Endodermal cell (in vitro differentiated cells): ENCODE measurements around the gene LDLRAD2. TPM values are rescaled to one million over a fixed set of nuclear protein-coding genes. Genes with fewer than 3 reads are reported as not detected.

ENCODE experiments used
- DNase-seq: peaks from one replicate; pipeline ENCODE4 v3.0.0-alpha.2; 2017
- H3K27ac ChIP-seq: 2 replicates; pipeline ENCODE4 v1.5.1; 2013; ENCODE audit warnings: mild to moderate bottlenecking, low read depth, low read length, moderate library complexity
- H3K27me3 ChIP-seq: 2 replicates; pipeline ENCODE4 v1.6.1; 2013; ENCODE audit warnings: mild to moderate bottlenecking, low read length, moderate library complexity; ENCODE audit not compliant: insufficient read depth, control insufficient read depth, poor library complexity, severe bottlenecking
- H3K36me3 ChIP-seq: 2 replicates; pipeline ENCODE4 v1.7.0; 2013; ENCODE audit warnings: mild to moderate bottlenecking, low read length, moderate library complexity; ENCODE audit not compliant: control insufficient read depth, insufficient read depth
- H3K4me1 ChIP-seq: one replicate; pipeline ENCODE4 v1.7.0; 2013; ENCODE audit warnings: low read length; ENCODE audit not compliant: control insufficient read depth, insufficient read depth
- H3K4me3 ChIP-seq: 2 replicates; pipeline ENCODE4 v1.5.1; 2013; ENCODE audit warnings: mild to moderate bottlenecking, low read length, moderate library complexity
- H3K9ac ChIP-seq: 2 replicates; pipeline ENCODE4 v1.6.1; 2013; ENCODE audit warnings: mild to moderate bottlenecking, low read length, moderate library complexity; ENCODE audit not compliant: poor library complexity, severe bottlenecking; ENCODE audit errors: extremely low read depth
- H3K9me3 ChIP-seq: 2 replicates; pipeline ENCODE4 v1.6.1; 2013; ENCODE audit warnings: mild to moderate bottlenecking, low read length, moderate library complexity; ENCODE audit not compliant: control insufficient read depth
- H3K27ac Mint-ChIP-seq: 2 replicates; pipeline ENCODE4 v1.8.0; 2020; ENCODE audit warnings: mixed read lengths
- H3K27me3 Mint-ChIP-seq: 2 replicates; pipeline ENCODE4 v1.8.0; 2021; ENCODE audit warnings: mild to moderate bottlenecking, mixed read lengths; ENCODE audit not compliant: insufficient read depth
- H3K36me3 Mint-ChIP-seq: 2 replicates; pipeline ENCODE4 v1.8.0; 2020; ENCODE audit warnings: low read depth, mixed read lengths
- H3K4me1 Mint-ChIP-seq: 2 replicates; pipeline ENCODE4 v1.8.0; 2020; ENCODE audit warnings: mixed read lengths
- H3K4me3 Mint-ChIP-seq: 2 replicates; pipeline ENCODE4 v1.8.0; 2020; ENCODE audit warnings: mild to moderate bottlenecking, moderate library complexity, mixed read lengths
- H3K9me3 Mint-ChIP-seq: 2 replicates; pipeline ENCODE4 v1.8.0; 2020; ENCODE audit warnings: mild to moderate bottlenecking, mixed read lengths
- WGBS, 2 experiments: methylation state at CpG; one replicate each; pipeline versions ENCODE4 v1.1.5 to v1.1.7; 2013; ENCODE audit warnings: missing lambda C conversion rate in 2 of 2, mixed read lengths in 1 of 2; ENCODE audit not compliant: insufficient coverage in 1 of 2, insufficient read length in 1 of 2; 5-methylcytosine and 5-hydroxymethylcytosine counted together
- total RNA-seq, 2 donors: library from RNA; stranded (reverse); fragmentation: NEBNext Ultra II Directional in 1 of 2; extraction: Animal tissue kit (Norgen Biotek cat#: 25700) in 1 of 2; gene quantifications; 2 replicates in 1 of 2; 3 replicates in 1 of 2; pipeline ENCODE4 v1.2.1, GENCODE V29; 2021
- TF ChIP-seq, protein P1 (sequence below): fragments of 200-600 bp; sonication (generic); conservative IDR thresholded peaks from 2 replicates; pipeline ENCODE4 v1.5.0; 2021; ENCODE audit warnings: antibody characterized with exemption, mild to moderate bottlenecking

LDLRAD2 gene
- total RNA-seq, 2 donors from 2014 or later: 0.58 to 0.88 TPM

DNA sequence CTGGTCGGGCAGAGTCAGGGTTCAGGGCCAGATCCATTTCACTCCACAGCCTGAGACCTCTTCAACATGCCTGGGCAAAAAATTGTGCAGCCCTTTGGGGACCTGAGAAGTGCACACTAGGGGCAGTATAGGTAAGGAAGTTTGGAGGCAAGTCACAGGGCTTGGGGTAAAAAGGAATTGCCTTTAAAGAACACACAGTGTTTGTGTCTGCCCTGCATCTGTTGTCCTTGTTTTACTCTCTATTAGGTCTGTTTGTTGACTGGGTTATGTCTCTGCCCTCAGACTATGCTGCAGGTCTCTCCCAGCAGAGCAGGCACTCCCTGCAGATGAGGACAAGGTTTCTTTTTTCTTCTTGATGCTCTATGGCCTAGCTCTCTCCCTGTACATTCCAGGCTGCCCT, 22.0 kb downstream of the LDLRAD2 start:
- Histone ChIP-seq H3K4me1 (no peaks in the 10 kb centered on the region), H3K9me3 (peaks cover 13% of the 10 kb centered on the region), H3K27me3 (no peaks in the 10 kb centered on the region), H3K27ac (no peak overlapping the region), H3K4me3 (no peak overlapping the region), H3K9ac (no peak overlapping the region), H3K36me3 (peaks cover 66% of the 10 kb centered on the region)
- DNase-seq: no peak
- no peak overlapping the region for H3K27ac Mint-ChIP-seq
- peaks cover 73% of the 10 kb centered on the region for H3K36me3 Mint-ChIP-seq
- no peaks in the 10 kb centered on the region for H3K27me3 Mint-ChIP-seq
- WGBS, 2 experiments: 79% methylated on average over 1 of the region's 1 CpG; no CpG with 5 or more reads in 1 of the 2 experiments
- TF ChIP-seq, protein P1, sequence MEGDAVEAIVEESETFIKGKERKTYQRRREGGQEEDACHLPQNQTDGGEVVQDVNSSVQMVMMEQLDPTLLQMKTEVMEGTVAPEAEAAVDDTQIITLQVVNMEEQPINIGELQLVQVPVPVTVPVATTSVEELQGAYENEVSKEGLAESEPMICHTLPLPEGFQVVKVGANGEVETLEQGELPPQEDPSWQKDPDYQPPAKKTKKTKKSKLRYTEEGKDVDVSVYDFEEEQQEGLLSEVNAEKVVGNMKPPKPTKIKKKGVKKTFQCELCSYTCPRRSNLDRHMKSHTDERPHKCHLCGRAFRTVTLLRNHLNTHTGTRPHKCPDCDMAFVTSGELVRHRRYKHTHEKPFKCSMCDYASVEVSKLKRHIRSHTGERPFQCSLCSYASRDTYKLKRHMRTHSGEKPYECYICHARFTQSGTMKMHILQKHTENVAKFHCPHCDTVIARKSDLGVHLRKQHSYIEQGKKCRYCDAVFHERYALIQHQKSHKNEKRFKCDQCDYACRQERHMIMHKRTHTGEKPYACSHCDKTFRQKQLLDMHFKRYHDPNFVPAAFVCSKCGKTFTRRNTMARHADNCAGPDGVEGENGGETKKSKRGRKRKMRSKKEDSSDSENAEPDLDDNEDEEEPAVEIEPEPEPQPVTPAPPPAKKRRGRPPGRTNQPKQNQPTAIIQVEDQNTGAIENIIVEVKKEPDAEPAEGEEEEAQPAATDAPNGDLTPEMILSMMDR: no peak
- peaks cover 19% of the 10 kb centered on the region for H3K9me3 Mint-ChIP-seq
- no peaks in the 10 kb centered on the region for H3K4me1 Mint-ChIP-seq
- no peak overlapping the region for H3K4me3 Mint-ChIP-seq

DNA sequence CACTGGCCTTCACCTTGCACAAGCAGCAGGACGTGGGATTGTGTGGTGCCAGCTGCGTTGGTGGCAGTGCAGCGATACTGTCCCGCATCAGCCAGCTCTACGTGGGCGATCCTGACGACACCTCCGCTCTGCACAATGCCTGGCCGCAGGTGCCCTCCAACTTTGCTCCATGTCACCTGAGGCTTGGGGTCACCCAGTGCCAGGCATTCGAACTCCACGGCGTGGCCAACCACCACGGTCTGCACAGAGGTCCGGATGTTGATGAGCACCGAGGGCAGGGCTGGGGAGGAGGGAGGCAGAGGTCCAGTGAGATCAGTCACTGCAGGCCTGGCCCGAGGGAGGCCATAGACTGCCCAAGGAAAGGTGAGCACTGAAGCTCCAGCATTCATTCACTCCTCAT, 22.6 kb downstream of the LDLRAD2 start:
- Mint-ChIP-seq H3K36me3 (peaks cover 75% of the 10 kb centered on the region), H3K9me3 (peaks cover 19% of the 10 kb centered on the region), H3K27ac (no peak overlapping the region), H3K4me1 (no peaks in the 10 kb centered on the region), H3K4me3 (no peak overlapping the region), H3K27me3 (no peaks in the 10 kb centered on the region)
- no peaks in the 10 kb centered on the region for H3K4me1 ChIP-seq
- DNase-seq: no peak
- no peaks in the 10 kb centered on the region for H3K27me3 ChIP-seq
- WGBS, 2 experiments: 89 to 93% methylated on average over 10 to 16 of the region's 16 CpGs
- peaks cover 71% of the 10 kb centered on the region for H3K36me3 ChIP-seq
- H3K4me3 ChIP-seq: no peak overlapping the region
- TF ChIP-seq, protein P1: no peak
- peaks cover 13% of the 10 kb centered on the region for H3K9me3 ChIP-seq
- no peak overlapping the region for H3K27ac ChIP-seq
- no peak overlapping the region for H3K9ac ChIP-seq

DNA sequence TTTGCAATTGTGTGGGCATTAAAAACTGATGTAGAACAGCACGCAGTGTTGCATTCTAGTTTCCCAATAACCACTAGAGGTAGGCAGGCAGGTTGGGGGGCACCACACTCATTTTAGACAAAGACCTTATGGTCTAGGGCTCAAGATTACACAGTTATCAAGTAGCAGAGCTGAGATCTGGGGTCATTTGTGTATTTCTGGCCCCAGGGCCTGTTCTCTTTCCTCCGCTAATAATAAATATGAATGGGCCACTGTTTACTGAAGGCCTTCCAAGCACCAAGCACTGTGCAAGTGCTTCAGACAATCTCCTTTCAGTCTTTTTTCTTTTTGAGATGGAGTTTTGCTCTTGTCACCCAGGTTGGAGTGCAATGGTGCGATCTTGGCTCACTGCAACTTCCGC, 23.9 kb downstream of the LDLRAD2 start:
- H3K4me3 ChIP-seq: no peak overlapping the region
- no peak for DNase-seq
- peaks cover 78% of the 10 kb centered on the region for H3K36me3 ChIP-seq
- no peaks in the 10 kb centered on the region for H3K27me3 ChIP-seq
- 98 to 100% methylated on average over 2 to 4 of the region's 4 CpGs for WGBS, 2 experiments
- no peak overlapping the region for H3K27ac Mint-ChIP-seq
- no peaks in the 10 kb centered on the region for H3K27me3 Mint-ChIP-seq
- H3K9ac ChIP-seq: no peak overlapping the region
- no peak overlapping the region for H3K27ac ChIP-seq
- peaks cover 13% of the 10 kb centered on the region for H3K9me3 ChIP-seq
- H3K4me1 Mint-ChIP-seq: no peaks in the 10 kb centered on the region
- TF ChIP-seq, protein P1: no peak
- H3K4me1 ChIP-seq: no peaks in the 10 kb centered on the region
- no peak overlapping the region for H3K4me3 Mint-ChIP-seq
- peaks cover 19% of the 10 kb centered on the region for H3K9me3 Mint-ChIP-seq
- H3K36me3 Mint-ChIP-seq: peaks cover 81% of the 10 kb centered on the region
